Measurements from ENCODE around the gene CEP57L1.

CEP57L1 gene

GRCh38 chr6:109204511-109204910 is 109.2 kb downstream of the CEP57L1 start:
- H3K9me3 ChIP-seq (ENCODE audit: insufficient read depth, low read length) = no peaks in the 10 kb centered on the region
- no peak for DNase-seq (ENCODE audit: low read depth, low spot score)
- no peak overlapping the region for H3K4me3 ChIP-seq (ENCODE audit: insufficient read length, low read depth)
- TF ChIP-seq SUZ12 (IDR thresholded peaks at IDR 0.05; ENCODE audit: extremely low read depth, insufficient read depth, insufficient read length) (no peak), YY1 (IDR thresholded peaks at IDR 0.05; ENCODE audit: insufficient read depth, insufficient read length) (no peak), ZNF274 (IDR thresholded peaks at IDR 0.05; ENCODE audit: low read depth, low read length) (no peak)
- H3K27me3 ChIP-seq (ENCODE audit: insufficient read depth, insufficient read length) = no peaks in the 10 kb centered on the region
- no peaks in the 10 kb centered on the region for H3K4me1 ChIP-seq (ENCODE audit: insufficient read depth, insufficient read length)
- no peaks in the 10 kb centered on the region for H3K36me3 ChIP-seq (ENCODE audit: insufficient read depth, insufficient read length, low read length)
- no peak overlapping the region for H3K9ac ChIP-seq (ENCODE audit: insufficient read length, low read depth)

GRCh38 chr6:109212683-109213082 is 117.4 kb downstream of the CEP57L1 start:
- no peak overlapping the region for H3K4me3 ChIP-seq (ENCODE audit: insufficient read length, low read depth)

More at GRCh38 chr6:109212683-109213082, 117.4 kb downstream of the CEP57L1 start:
- TF ChIP-seq SUZ12 (IDR thresholded peaks at IDR 0.05; ENCODE audit: extremely low read depth, insufficient read depth, insufficient read length) = no peak
- TF ChIP-seq ZNF274 (IDR thresholded peaks at IDR 0.05; ENCODE audit: low read depth, low read length) = no peak
- TF ChIP-seq YY1 (IDR thresholded peaks at IDR 0.05; ENCODE audit: insufficient read depth, insufficient read length) = no peak
- no peaks in the 10 kb centered on the region for H3K9me3 ChIP-seq (ENCODE audit: insufficient read depth, low read length)
- no peak overlapping the region for H3K9ac ChIP-seq (ENCODE audit: insufficient read length, low read depth)
- no peaks in the 10 kb centered on the region for H3K27me3 ChIP-seq (ENCODE audit: insufficient read depth, insufficient read length)
- H3K4me1 ChIP-seq (ENCODE audit: insufficient read depth, insufficient read length) = no peaks in the 10 kb centered on the region
- DNase-seq (ENCODE audit: low read depth, low spot score) = no peak
- no peaks in the 10 kb centered on the region for H3K36me3 ChIP-seq (ENCODE audit: insufficient read depth, insufficient read length, low read length)
